GM21515 (cell line): ENCODE measurements around the gene ESM1.

ENCODE experiments used
- ATAC-seq: cut with Tn5 transposase; IDR thresholded peaks from one replicate; pipeline ENCODE4 v1.9.1; 2021; ENCODE audit not compliant: unreplicated experiment

Gene ESM1

GRCh38 chr5:54988218-54988617 is 2.8 kb upstream of the ESM1 start:
- ATAC-seq, result no peak

- no peak for ATAC-seq
Observed at GRCh38 chr5:54986269-54986654, 869 bp upstream of the ESM1 start.

GRCh38 chr5:54981928-54982327 is 3.5 kb downstream of the ESM1 start:
- no peak for ATAC-seq

- ATAC-seq, result no peak
Observed at GRCh38 chr5:54975701-54976100, 9.7 kb downstream of the ESM1 start.

DNA sequence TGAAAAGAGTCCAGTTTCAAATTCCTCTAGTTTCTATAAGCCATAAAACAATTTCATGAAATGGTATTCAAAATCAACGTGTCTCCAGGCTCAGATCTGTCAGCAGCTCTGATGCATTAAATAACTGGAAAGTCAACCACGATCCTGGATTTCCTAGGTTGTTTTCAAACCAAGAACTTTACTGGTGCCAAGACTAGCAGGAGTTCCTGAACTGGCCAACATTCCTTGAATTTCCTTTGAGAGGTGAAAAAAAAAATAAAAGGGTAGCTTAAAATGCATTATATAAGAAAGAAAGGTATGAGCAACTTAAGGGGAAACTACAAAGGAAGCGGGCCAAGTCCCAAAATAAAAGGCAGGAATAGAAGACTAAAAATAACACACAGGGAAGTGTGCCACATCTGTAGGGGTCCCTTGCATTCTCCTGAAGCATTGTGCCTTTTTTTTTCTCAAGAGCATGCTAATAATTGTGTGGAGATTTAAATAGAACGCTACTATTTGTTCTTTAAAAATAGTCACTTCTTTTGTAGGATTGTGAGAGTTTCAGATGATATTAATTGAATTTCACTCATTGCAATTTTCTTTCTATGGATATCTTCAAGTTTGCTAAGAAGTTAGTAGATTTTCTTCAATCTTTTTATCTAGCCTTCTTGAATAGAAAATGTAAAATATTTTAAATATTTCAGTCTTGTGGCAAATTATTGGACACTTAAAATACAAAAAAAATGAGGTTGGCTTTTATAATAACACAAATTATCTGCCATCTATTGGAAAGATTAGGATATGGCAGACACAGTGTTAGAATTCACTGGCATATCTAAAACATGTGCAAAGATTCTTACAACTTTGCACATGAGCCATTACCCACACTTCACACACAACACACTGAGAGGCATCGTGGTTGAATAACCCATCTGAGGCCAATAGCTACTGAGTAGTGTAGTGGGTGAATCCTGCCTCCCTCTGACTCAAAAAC is 15.3 kb downstream of the ESM1 start:
- ATAC-seq, result no peak

DNA sequence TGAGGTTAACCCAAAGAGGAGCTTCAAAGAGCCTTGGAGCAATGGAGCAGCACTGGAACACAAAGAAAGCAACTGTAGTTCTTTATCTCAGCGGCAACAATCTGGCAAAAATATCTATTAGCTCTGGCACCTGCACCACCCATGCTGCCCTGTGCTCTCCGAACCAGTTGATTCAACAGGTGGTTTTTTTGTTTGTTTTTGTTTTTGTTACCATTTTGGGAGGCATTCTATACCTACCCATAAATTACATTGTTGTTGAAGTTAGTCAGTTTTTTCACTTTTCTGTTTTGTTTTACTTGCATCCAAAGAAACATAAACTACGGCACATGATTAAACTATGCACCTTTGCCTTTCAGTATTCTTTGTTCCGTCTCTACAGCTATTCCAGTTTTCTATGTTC is 16.2 kb downstream of the ESM1 start:
- ATAC-seq, result no peak

DNA sequence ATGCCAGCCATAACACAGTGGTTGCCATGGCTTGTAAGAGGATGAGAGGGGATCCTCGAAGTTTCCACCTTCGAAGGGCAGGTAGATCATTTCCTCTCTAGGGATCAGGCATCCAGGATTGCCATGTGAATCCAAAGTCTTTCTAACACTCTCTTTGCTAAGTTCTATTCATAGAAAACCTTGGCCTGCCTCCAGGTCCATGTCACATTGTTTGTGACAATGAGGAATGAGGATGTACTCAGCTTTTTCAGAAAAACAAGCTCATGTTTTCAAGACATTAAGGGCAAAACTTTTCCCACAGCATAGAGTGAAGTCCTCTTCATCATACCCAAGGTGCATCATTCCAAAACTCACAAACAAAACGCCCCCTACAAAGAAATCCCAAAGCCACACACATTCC is 19.6 kb downstream of the ESM1 start:
- no peak for ATAC-seq

DNA sequence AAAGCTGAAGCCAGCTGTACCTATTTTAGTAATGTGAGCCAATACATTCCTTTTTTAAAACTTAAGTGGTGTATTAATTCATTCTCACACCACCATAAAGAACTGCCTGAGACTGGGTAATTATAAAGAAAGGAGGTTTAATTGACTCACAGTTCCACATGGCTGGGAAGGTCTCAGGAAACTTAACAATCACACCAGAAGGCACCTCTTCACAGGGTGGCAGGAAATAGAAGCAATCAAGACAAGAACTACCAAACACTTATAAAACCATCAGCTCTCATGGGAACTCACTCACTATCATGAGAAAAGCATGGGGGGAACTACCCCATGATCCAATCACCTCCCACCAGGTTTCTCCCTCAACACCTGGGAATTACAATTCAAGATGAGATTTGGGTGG is 21.0 kb downstream of the ESM1 start:
- ATAC-seq, result no peak

GRCh38 chr5:54959673-54960418 is 25.5 kb downstream of the ESM1 start:
- ATAC-seq, result no peak

DNA sequence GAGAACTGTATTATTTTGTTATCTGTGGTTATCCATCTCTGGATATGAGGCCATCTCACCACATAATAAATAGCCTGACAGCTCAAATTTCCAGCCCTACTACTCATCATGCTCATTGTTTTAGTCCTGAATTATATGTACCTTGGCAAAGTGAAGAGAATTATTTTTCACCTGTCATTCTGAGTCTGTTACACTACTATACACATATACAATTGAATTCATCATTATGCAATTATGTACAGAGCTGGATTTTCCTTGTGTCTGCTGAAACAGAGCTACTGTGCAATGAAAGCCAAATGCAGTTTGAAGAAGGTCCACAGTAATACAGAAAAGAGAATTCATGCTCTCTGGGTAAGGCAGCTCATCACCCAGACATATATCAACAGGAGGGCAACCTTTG is 28.5 kb downstream of the ESM1 start:
- ATAC-seq, result no peak

DNA sequence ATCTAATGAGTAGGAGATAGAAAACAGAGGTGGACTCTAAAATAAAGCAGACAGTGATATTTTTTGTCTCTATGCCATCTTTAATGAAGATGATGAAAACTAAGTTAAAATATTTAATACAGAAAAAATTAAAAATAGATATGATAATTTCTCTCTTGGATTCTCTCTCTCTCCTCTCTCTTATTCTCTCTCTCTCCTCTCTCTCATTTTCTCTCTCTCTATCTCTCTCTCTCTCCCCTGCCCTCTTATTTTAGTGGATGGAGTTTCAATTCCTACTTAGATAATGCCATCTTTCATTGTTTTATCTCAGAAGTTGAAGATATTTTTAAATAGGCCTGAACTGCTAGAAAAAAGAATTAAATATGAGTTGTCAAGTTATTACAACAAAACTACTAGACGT is 38.2 kb downstream of the ESM1 start:
- ATAC-seq, result no peak

- ATAC-seq, result no peak
Observed at GRCh38 chr5:54946306-54946819, 39.0 kb downstream of the ESM1 start.

DNA sequence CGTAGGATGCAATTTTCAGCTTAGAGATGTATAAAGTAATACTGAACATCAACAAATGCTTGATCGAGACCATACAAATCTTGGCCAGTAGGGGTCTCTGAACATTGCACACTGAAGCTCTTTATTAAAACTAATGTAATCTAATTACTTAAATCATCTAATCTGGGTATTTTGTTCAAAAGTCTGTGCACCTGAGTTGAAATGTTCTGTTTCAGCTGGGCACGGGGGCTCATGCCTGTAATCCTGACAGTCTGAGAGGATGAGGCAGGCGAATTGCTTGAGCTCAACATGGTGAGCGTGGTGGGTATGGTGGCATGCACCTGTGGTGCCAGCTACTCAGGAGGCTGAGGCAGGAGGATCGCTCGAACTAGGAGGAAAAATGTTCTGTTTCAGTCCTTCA is 41.0 kb downstream of the ESM1 start:
- no peak for ATAC-seq

DNA sequence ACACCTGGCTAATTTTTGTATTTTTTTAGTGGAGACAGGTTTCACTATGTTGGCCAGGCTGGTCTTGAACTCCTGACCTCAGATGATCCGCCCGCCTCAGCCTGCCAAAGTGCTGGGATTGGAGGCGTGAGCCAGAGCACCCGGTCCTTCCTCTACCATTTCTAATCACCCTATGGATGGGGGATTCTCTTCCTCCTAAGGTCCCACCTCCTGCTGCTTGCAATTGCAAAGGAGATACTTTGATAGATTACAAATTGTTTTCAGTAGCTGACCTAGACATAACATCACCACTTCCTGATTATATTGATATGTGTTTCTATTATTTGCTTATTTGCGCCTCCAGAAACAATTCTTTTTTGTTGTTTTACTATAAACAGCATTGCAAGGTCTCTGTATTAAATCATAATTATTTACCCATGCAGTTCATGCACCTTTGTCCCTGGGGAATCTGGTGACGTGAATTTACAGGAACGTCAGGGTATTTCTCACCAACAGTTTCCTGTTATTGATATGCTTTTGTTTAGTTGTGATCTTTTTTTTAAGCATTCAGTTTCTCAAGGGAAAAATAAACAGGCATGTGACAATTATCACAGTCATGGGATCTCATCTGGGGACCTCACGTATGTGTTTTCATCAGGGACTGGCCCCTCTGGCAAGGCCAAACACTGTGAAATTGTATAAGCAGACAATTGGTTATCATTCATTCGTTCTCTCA is 43.2 kb downstream of the ESM1 start:
- ATAC-seq, result no peak

DNA sequence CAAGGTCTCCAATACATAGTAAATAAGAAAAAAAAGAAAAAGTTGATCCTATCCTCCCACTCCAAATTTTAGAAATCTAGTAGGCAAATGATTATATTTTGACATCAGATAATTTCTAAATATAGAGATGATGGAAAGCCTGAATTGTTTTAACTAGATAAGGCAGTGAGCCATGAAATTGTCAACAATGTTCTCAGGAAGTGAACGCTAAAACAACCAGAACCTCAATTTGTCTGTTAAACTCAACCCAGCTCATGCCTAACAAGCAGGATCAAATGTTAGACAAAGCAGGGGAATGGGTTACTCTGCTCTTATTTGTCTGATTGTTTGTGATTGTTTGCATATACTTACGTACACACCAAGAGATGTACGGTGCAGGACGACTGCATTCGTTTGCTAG is 49.2 kb downstream of the ESM1 start:
- ATAC-seq, result no peak

- no peak for ATAC-seq
Observed at GRCh38 chr5:54932789-54933188, 52.6 kb downstream of the ESM1 start.

DNA sequence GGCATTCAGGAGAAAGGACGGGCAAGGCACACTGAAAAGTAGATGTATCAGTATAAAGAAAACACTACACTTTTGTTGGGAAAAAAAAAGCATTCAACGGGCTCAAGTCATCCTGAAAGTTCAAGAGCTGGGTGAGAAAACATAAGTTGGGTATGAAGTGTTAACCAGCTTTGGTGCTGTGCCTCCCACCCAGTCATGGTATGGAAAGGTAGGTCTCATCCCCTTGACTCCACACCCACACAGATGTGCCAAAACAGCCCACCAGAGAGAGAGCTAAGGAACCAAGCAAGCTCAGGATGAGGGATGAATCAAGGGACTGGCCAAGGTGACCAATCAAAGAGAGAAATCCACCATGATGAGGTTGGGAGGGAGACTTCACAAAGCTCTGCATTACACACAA is 54.7 kb downstream of the ESM1 start:
- no peak for ATAC-seq
